ENCODE data around the gene ASZ1.

ASZ1 gene

GRCh38 chr7:117333168-117333567 lies 94.1 kb downstream of the ASZ1 start:
- DNase-seq = no peak

DNA sequence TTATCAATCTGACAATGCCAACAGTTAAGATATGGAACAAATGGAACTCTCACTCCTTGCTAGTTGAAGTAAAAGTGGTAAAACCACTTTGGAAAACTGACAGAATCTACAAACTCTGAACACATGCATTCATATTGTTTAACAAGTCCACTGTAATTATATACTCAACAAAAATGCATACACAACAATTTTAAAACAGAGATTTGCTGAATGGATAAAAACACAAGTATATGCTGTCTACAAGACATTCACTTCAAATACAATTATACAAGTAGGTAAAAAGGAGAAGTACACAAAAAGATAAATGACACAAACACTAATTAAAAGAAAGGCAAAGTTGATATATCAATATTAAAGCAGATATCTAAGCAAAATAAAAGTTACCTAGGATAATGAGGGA lies 95.3 kb downstream of the ASZ1 start:
- DNase-seq = no peak

DNA sequence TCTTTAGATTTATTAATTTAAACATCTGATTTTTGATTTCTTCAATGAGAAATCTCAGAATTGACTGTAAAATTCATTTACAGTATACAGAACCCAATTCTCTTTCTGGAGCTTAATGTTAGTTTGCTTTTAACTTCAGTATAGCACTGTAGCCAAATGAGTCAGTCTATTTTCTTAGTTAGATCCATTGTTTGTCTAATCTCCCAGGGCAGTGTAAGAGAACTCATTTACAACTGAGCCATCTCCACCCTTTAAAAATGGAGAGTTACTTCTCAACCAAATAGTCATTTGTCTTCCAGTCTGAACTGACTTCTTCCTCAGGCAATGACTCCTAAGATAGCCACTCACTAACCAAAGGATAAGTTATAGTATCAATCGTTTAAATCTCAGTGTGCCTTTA lies 101.5 kb downstream of the ASZ1 start:
- no peak for DNase-seq

DNA sequence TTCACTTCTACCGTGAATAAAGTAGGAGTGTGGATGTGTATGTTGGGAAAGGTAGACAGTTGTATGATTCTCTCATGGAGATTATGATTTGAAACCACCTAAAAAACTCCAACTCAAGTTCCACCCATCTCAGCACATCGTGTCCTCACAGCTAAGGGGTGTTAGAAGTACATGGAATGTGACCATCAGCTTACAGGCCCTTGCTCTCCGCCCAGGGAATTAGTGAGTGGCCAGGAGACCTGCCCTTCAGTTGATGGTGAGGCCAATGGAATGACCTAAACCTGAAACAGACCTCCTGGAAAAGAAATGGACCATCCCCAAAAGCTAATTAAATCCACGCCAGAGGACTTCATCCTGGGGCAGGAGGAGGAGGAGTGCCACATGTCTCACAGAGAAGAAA lies 102.3 kb downstream of the ASZ1 start:
- no peak for DNase-seq

- DNase-seq = no peak
These were observed 103.2 kb downstream of the ASZ1 start for GRCh38 chr7:117323851-117324711.

DNA sequence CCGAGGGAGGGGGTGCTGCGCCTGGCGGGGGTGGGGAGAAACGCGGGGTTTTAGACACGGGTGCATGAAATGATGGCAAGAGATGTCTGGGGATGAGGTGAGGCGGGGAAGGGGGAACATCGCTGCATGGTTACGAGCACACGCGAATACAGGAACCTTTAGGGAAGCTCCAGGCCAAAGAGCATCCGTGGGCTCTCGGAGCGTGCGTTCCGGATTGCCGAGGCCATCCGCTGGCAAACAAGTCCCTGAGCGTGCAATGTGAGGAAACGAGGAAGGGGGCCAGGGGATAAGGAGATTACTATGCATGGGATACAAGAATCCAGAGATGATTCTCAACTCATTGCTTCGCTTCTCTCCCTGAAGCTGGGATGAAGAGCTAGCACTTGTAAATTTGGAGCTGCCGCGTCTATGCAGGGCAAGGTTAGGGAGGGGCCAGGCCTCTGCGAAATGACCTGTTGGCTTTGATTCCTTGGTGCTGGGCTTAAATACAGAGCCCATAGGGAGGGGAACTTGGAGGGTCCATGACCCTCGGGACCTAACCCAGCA lies 103.9 kb downstream of the ASZ1 start:
- DNase-seq = no peak

DNA sequence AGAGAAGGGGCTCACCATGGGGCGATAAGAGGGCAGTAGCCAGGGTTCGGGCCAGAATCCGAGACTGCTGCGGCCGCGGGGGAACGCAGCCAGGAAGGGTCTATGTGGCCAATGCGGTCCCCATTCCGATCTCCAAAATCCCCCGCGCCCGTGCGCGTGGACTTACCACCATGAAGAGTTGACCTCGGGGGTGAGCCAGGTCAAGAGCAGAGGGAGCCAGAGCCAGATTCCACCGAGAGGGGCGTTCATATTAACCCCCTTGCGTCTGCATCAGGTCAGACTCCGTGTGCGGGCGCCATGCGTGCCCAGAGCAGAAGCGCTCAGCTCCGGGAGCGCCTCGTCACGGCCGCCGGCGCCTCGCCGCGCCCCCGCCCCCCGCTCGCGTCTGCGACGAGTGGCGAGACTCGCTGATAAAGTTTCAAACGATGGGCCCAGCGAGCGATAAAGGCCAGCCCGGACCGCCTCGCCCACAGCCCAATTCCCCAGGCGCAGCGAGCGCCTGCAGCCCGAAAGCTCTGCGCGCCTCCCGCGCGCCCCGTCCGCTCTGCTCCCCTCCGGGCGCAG lies 104.5 kb downstream of the ASZ1 start, which contains the start of gene WNT2:
Gene WNT2 (minus strand): TSS at position 318 of the 564 bp plus-strand sequence. CDS start 69 bp downstream, at position 249.
- no peak for DNase-seq

GRCh38 chr7:117320523-117320922 lies 106.8 kb downstream of the ASZ1 start:
- no peak for DNase-seq

GRCh38 chr7:117319181-117319580 lies 108.1 kb downstream of the ASZ1 start:
- no peak for DNase-seq

DNA sequence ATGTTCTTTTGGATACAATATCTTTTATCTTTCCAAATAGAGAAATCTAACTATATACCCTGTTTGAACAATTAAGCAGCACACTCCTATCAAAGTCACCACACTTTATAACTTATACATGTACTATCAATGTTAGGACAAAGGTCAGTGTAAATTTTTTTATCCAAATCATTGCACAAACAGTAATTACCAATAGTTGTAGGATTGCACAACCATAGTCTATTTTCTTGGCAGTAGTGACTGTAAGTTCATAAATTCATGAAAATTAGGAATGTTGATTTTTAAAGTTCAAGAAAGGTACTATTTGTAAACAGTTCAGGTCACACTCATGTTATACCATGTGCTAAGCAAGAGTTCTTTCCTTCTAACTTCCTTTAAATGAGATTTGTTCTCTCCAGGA lies 113.7 kb downstream of the ASZ1 start:
- no peak for DNase-seq
